Hepatocyte (in vitro differentiated cells): Measurements from ENCODE around the gene HNRNPA2B1.
A peak's percentile ranks its signal among the peaks of the same experiment; 100 is the strongest.

Experiments
- EZH2 ChIP-seq: fragments of 200-600 bp; sonication (generic); IDR thresholded peaks from 2 replicates; pipeline ENCODE4 v1.6.1; 2016; ENCODE audit warnings: antibody characterized with exemption, mild to moderate bottlenecking, borderline replicate concordance
- TF ChIP-seq, protein P1 (sequence below): fragments of 200-600 bp; sonication (generic); IDR thresholded peaks from 2 replicates; pipeline ENCODE4 v1.5.1; 2016; ENCODE audit warnings: antibody characterized with exemption, mild to moderate bottlenecking; ENCODE audit not compliant: poor library complexity

GRCh38 chr7:26198133-26198780 lies 2.3 kb downstream of the HNRNPA2B1 start:
- TF ChIP-seq, protein P1, sequence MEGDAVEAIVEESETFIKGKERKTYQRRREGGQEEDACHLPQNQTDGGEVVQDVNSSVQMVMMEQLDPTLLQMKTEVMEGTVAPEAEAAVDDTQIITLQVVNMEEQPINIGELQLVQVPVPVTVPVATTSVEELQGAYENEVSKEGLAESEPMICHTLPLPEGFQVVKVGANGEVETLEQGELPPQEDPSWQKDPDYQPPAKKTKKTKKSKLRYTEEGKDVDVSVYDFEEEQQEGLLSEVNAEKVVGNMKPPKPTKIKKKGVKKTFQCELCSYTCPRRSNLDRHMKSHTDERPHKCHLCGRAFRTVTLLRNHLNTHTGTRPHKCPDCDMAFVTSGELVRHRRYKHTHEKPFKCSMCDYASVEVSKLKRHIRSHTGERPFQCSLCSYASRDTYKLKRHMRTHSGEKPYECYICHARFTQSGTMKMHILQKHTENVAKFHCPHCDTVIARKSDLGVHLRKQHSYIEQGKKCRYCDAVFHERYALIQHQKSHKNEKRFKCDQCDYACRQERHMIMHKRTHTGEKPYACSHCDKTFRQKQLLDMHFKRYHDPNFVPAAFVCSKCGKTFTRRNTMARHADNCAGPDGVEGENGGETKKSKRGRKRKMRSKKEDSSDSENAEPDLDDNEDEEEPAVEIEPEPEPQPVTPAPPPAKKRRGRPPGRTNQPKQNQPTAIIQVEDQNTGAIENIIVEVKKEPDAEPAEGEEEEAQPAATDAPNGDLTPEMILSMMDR = peak; percentile 70
- no peak for TF ChIP-seq EZH2
